Measurements from ENCODE around the gene BMPR1B.

DNA sequence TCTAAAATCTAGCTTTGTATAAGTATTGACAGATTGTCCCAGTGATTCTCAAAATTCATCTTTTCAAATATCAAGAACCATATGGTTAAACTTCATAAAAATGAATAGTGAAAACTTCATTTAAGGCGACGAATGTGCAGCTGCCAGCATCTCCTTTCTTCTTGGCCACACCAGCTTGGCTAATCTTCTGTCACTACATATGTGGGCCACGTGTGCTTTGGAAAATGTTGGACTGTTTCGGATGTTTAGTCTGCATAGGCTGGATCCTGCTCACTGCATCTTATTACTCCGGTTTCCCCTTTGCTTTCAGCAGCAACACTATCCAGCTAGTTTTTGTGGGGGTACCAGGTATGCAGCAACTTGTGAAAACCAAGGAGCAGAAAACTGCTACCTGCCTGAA lies 221.9 kb downstream of the BMPR1B start:
- TF ChIP-seq, protein P1, sequence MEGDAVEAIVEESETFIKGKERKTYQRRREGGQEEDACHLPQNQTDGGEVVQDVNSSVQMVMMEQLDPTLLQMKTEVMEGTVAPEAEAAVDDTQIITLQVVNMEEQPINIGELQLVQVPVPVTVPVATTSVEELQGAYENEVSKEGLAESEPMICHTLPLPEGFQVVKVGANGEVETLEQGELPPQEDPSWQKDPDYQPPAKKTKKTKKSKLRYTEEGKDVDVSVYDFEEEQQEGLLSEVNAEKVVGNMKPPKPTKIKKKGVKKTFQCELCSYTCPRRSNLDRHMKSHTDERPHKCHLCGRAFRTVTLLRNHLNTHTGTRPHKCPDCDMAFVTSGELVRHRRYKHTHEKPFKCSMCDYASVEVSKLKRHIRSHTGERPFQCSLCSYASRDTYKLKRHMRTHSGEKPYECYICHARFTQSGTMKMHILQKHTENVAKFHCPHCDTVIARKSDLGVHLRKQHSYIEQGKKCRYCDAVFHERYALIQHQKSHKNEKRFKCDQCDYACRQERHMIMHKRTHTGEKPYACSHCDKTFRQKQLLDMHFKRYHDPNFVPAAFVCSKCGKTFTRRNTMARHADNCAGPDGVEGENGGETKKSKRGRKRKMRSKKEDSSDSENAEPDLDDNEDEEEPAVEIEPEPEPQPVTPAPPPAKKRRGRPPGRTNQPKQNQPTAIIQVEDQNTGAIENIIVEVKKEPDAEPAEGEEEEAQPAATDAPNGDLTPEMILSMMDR (IDR thresholded peaks at IDR 0.05): no peak
- no peak for TF ChIP-seq SIN3A (IDR thresholded peaks at IDR 0.05; ENCODE audit: borderline replicate concordance, insufficient read depth, low read depth, low read length)
- TF ChIP-seq, protein P2, sequence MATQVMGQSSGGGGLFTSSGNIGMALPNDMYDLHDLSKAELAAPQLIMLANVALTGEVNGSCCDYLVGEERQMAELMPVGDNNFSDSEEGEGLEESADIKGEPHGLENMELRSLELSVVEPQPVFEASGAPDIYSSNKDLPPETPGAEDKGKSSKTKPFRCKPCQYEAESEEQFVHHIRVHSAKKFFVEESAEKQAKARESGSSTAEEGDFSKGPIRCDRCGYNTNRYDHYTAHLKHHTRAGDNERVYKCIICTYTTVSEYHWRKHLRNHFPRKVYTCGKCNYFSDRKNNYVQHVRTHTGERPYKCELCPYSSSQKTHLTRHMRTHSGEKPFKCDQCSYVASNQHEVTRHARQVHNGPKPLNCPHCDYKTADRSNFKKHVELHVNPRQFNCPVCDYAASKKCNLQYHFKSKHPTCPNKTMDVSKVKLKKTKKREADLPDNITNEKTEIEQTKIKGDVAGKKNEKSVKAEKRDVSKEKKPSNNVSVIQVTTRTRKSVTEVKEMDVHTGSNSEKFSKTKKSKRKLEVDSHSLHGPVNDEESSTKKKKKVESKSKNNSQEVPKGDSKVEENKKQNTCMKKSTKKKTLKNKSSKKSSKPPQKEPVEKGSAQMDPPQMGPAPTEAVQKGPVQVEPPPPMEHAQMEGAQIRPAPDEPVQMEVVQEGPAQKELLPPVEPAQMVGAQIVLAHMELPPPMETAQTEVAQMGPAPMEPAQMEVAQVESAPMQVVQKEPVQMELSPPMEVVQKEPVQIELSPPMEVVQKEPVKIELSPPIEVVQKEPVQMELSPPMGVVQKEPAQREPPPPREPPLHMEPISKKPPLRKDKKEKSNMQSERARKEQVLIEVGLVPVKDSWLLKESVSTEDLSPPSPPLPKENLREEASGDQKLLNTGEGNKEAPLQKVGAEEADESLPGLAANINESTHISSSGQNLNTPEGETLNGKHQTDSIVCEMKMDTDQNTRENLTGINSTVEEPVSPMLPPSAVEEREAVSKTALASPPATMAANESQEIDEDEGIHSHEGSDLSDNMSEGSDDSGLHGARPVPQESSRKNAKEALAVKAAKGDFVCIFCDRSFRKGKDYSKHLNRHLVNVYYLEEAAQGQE (IDR thresholded peaks at IDR 0.05; ENCODE audit: insufficient read depth in 1 of 2, low read depth in 2 of 2, low read length in 1 of 2): no peak
